GM21381 (cell line): Measurements from ENCODE around the gene EZH1.
A peak's percentile ranks its signal among the peaks of the same experiment; 100 is the strongest.
"Not testable (repeated sequence)": the region's sequence is repeated elsewhere in the genome, so short reads cannot be mapped to it uniquely, and the experiment has no call there.

Experiments used
- ATAC-seq: cut with Tn5 transposase; IDR thresholded peaks from one replicate; pipeline ENCODE4 v1.9.1; 2021; ENCODE audit warnings: mild to moderate bottlenecking, moderate library complexity; ENCODE audit not compliant: unreplicated experiment

EZH1 gene

DNA sequence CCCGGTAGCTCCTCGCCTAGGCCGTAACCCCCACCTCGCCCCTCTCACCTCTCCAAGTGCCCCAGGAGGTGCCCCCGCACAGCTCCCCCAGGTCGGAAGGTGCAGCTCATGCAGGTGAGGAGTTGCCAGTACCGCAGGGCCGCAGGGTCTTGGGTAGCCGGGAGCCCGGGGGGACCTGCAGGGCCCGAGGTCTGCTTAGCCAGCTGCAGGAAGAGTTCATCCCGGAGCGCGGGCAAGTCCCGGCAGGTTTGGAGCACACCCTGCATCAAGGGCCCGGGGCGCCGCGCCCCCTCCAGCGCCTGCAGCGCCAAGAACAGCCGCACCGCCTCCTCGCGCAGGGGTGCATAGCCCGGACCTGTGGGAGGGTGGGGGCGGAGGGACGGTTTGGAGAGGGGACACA is 72.8 kb downstream of the EZH1 start:
- no peak for ATAC-seq

DNA sequence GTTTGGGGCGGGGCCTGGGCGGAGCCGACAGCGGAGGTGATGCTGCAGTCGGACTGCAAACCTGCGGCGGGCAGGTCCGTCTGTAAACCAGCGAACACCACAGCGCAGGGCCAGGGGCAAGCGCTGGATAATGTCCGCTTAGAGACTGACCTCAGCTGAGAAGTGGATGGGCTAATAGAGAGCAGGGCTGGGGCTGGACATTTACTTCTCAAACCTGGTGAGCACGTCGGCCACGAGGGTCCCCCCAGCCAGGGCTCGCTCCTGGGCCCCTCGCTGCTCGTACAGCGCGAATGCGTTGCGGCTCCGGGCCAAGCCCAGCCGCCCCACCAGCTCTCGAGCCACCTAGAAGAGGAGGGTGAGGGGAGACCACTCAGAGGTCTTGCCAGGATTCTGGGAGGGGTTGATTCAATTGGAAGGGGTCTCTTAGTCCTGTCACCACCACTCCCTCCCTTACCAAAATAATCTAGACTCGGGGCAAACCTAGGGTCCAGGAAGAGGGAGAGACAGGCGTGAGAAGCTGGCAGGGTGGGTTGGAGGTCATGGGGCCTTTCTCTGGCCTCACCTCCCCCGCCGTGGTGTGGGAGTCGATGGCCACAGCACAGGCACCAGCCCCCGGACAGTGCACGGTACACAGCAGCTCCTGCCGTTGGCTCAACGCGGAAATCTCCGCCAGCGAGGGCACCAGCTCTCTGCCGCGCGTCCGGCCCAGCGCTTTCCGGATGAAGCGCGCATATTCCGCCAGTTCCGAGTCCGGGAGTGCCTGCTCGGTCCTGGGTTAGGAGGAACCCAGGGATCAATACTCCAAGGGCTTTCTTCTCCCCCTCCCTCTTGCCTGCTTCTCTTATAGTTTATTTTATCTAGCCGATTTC is 73.8 kb downstream of the EZH1 start:
- ATAC-seq, result no peak

DNA sequence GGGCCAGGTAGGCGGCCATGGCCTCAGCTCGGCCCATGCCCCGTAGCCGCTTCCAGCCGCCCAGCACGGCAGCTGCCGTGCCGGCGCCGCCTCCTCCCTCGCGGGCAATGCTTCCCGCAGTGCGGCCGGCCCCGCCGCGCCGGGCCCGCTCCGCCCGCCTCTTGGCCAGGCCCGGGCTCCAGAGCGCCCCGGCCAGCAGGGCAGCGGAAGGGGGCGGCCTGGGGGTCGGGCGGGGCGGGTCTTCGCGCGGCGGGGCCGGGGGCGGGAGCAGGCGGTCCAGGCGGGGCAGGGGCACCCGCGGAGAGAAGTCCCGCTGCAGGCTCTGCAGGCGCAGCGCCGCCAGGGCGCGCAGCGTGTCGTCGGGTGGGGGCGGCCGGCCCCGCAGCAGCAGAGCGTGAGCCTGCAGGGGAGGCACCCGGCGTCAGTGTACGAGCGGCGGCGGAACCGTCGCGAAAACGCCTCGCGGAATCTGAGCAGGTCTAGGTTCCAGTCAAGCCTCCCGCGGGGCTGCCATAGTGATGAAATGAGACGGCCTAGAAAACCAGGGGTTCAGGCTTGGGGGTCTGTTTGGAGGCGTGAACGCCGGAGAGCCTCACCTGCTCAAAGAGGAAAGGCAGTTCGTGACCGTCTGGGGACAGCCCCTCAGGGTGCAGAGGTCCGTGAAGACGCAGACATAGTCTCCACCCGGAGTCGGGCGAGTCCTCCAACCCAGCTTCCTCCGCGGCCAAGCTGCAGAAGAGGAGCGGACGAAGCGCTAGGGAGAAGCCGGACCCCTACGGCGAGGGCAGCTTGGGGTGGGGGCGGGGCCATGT is 74.7 kb downstream of the EZH1 start:
- no peak for ATAC-seq

DNA sequence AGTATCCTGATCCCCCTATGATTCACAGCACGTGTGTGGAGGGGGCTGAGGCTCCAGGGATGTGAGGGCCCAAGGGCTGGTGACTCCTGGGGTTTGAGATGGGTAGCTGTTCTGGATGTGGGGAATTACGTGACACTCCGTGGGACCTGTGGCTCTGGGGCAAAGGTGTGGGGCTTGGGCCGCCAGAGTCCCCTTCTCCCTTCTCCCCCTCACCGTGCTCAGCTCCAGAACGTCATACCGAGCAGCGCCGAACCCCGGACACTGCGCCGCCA is 75.2 kb downstream of the EZH1 start:
- ATAC-seq, result no peak

DNA sequence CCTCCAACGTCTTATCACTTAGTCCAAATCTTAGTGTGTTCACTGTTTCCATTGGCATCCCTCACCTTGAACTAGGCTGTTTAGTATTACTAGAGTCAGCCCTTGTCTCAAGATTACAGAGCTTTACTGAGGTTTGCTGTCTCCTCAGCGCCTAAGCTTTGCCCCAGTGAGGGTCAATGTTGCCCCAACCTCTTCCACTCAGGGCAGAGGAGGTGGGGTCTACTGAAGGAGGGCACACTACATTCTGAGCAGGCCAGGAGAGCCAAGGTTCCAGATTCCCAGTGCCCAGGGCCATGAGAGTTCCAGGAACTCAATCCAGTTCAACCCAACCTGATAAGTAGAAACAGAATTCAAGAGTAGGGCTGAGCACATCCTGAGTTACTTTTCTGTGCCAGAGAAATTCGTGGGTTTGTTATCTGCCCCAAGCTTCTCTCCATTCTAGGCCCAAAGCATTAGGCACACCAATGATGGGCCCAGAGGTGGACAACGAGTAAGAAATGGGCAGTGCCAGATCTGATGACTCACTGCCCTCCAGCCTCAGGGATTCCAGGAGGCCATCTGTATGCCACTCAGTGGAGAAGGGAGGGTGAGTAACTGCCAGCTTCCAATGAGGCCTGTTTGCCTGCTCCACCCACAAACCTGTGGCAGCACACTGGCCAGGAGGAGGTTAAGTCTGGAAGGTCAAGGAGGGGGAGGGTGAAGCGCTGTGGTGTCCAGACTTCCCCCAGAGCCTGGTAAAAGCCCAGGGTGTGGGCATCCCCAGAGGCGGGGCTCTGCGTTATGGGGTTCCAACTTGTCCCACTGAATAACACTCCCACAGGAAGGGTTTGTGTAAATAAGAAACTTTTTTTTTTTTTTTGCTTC is 77.5 kb downstream of the EZH1 start:
- no peak for ATAC-seq

DNA sequence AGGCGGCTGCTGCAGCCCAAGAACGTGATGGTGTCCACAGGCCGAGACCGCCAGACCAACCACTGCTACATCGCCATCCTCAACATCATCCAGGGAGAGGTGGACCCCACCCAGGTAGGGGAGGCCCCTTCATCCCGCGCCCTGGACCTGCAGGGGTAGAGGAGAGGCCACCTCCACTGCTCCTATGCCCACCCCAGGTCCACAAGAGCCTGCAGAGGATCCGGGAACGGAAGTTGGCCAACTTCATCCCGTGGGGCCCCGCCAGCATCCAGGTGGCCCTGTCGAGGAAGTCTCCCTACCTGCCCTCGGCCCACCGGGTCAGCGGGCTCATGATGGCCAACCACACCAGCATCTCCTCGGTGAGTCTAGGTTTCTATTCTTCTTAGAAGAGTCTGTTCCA is 78.7 kb downstream of the EZH1 start:
- not testable (repeated sequence) for ATAC-seq

DNA sequence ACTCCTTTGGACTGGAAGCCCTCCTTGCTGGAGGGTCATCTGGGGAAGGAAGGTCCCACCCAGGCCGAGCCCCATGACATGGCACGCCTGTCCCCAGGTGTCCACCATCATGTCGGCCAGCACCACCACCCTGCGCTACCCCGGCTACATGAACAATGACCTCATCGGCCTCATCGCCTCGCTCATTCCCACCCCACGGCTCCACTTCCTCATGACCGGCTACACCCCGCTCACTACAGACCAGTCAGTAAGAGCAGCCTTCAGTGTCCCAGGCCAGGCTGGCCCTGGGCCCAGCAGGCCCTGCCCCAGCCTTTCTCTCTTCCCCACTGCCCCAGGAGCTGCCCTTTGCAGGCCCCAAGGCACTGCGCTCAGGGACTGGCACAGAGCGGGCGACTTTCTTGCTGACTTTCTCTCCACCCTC is 79.2 kb downstream of the EZH1 start:
- ATAC-seq, result no peak

DNA sequence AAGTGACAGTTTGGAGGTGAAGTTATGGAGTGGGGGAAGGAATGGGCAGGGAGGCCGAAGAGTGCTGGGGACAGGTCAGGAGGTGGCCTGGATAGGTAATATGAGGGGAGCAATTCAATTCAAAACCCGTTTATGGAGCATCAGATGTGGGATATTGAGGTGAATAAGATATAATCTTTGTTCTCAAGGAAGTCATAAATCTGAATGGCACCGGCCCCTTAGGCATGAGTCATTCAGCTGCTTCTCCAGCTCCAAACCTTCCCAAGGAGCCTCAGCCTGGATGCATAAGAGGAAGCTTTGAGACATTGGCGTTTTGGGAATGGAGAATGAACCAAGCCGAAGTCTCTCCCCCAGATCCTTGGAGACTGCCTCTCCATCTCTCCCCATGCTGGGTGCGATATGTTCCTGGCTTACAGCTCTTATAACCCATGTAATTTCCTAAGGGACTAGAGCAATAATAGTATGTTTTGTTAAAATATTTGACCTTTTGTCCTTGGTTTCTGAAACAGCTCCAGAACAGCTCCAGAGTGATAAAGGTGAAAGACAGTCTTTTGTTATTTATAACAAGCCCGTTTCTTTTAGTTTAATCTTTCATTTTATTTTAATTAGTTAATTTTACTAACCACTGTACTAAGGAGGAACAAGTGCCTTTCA is 84.0 kb downstream of the EZH1 start:
- ATAC-seq, result no peak

DNA sequence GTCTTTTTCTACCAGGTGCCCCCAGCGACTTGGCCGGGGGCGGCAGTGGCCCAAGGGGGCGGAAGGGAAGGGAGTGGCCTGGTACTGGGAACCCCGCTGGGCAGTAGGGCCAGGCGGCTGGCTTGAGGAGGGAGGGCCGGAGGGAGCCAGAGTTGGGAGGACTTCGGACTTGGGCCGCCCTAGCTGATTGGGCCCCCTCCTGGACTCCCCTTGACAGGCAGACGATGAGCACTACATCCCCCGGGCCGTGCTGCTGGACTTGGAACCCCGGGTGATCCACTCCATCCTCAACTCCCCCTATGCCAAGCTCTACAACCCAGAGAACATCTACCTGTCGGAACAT is 84.9 kb downstream of the EZH1 start:
- not testable (repeated sequence) for ATAC-seq

DNA sequence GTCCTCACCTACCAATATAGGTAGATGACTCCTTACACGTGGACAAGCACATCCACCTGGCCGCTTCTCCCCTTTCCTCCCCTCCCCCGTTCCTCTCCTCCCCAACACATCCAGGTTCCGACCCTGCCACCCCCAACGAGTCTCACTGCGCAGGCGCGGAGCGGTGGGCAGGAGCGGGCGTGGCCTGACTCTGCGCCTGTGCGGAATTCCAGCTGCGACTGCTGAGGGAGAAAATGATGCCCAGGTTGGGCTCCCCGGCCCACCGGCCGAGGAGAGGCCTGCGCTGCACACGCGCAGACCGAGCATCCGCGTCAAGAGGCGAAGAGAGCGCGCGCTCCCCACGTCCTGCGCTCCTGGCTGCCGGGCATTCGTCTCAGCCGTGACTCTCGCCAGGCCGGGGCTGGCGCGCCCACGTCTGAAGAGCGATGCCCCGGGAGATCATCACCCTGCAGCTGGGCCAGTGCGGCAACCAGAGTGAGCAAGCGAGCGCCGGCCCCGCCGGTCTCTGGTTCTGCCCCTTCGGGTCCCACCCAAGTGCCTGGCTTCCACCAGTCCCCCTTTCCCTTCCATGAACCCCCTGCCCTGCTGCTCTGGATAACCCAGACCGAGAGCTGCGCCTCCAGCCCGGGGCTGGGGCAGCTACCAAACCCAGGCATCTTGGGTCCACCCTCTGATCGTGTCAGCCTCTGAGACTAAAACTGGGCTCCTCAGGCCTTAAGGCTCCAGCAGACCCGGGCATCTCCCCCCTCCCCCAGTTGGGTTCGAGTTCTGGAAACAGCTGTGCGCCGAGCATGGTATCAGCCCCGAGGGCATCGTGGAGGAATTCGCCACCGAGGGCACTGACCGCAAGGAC is 85.5 kb downstream of the EZH1 start, which contains the start of gene TUBG2:
TSS of gene TUBG2 (plus strand) at position 206 of the 853 bp plus-strand sequence. CDS start at position 426, 220 bp downstream.
- ATAC-seq, result peak; percentile 54

DNA sequence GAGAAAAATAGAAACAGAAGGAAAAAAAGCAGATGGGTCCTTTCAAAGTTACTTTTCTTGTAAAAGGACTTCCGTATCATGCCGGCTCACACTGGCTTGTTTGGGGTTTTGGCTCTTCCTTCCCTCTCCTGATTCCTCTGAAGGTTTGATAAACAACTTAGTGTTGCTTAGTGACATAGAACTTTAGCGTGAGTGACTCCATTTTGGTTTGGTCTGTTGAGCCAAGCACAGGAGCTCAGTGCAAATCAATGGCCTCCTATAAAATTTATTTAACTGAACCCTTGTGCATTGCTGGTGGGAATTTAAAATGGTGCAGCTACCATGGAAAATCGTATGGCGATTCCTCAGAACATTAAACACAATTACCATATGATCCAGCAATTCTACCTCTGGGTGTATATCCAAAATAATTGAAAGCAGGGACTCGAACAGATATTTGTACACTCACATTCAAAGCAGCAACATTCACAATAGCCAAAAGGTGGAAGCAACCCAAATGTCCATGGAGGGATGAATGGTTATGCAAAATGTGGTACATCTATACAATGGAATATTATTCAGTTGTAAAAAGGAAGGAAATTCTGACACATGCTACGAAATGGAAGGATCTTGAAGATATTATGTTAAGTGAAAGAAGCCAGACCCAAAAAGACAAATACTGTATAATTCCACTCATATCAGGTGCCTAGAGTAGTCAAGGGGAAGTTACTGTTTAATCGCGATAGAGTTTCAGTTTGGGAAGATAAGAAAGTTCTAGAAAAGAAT is 86.8 kb downstream of the EZH1 start:
- no peak for ATAC-seq

DNA sequence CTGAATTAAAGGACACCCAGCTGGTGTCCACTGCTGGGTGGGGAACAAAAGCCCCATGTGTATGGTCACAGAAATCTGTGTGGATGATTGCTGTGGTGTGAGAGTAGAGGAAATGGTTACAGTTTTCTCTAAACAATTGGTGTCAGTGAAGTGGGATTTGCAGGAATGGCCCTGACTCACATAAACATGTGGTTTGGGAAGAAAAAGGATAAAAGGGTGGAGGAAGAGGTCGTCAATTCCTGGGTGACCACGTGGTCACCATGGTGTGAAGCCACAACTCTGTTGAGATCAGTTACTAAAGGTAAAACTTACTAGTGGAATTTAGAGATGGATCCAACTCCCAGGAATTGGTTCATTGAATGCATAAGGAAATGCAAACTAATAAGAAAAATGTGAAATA is 89.3 kb downstream of the EZH1 start:
- no peak for ATAC-seq

DNA sequence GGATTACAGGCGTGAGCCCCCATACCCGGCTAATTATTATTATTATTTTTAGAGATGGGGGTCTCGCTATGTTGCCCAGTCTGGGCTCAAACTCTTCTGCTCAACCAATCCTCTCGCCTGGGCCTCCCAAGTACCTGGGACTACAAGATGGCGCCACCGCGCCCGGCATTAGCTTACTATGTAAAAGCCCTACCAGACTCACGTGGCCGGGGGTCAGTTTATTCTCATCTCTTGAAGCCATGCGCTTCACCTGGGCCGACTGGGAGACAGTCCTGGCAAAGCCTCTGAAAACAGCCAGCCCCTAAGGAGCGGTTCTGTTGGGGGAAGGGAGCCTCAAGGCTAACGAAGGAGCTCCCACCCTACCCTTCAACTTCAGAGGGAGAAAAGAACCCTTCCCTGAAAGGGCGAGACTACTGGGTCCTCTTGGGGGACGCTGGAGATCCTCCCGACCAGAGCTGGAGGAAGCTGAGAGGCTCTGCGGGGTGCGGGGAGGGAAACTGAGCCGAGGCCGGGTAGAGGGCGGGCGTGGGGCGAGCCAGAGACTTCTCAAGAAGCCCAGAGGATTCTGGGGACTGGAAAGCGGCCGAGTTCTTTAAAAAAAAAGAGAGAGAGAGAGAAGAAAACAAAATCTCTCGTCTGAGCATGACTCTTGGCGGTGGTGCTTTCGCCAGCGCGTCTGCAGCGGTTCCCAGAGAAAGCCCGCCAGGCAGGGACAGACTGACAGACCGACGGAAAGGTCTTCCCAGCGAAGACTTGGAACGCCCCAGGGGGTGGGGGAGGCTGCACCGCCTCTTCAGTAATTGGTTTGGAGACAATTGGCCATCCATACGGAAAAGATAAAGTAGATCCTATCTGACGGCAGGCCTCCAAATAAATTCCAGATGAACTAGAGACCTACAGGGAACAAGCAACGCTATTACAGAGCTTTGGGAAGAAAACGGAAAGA is 91.4 kb downstream of the EZH1 start:
- no peak for ATAC-seq

DNA sequence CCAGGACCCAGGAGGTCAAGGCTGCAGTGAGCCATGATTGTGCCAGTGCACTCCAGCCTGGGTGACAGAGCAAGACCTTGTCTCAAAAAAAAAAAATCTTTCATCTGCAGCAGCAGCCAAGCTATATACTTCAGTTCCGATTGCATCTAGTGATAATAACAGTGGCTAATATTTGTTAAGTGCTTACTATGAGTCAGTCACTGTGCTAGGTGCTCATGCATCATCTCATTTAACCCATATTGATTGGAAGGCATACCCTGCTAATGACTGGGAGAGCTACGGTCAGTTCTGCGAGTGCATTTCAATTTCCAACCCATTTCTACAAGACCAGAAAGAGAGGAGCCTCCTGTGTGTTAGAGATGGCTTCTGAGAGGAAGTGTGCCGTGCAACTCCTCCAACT is 93.4 kb downstream of the EZH1 start:
- ATAC-seq, result no peak
